CD8-positive, alpha-beta memory T cell (primary cell): ENCODE measurements around the gene SMURF1. TPM values are rescaled to one million over a fixed set of nuclear protein-coding genes. Genes with fewer than 3 reads are reported as not detected.

Experiments used
- CTCF ChIA-PET: fragments of 350-600 bp; sonication (Branson Sonifier 250); formaldehyde crosslinking; loops from one replicate; lab custom pipeline; 2021; ENCODE audit warnings: antibody characterized with exemption; lab: Charles Lee
- POLR2A ChIA-PET: fragments of 350-600 bp; sonication (Branson Sonifier 250); formaldehyde crosslinking; loops from one replicate; lab custom pipeline; 2021; ENCODE audit warnings: antibody characterized with exemption; lab: Charles Lee
- DNase-seq, 5 donors: peaks; one replicate each; pipeline versions ENCODE4 v3.0.0 to v3.0.0-alpha.2; 2020 to 2022; ENCODE audit warnings: mixed read lengths in 1 of 5
- H3K27ac ChIP-seq: one replicate; pipeline ENCODE4 v1.7.0; 2013; ENCODE audit warnings: low read depth, mild to moderate bottlenecking, low read length, moderate library complexity
- H3K27me3 ChIP-seq: 2 replicates; pipeline ENCODE4 v1.7.0; 2013; ENCODE audit warnings: low read length, mild to moderate bottlenecking; ENCODE audit not compliant: insufficient read depth, poor library complexity, severe bottlenecking
- H3K36me3 ChIP-seq: 2 replicates; pipeline ENCODE4 v1.7.0; 2013; ENCODE audit warnings: mild to moderate bottlenecking, low read length, moderate library complexity; ENCODE audit not compliant: insufficient read depth
- H3K4me1 ChIP-seq: 2 replicates; pipeline ENCODE4 v1.7.0; 2013; ENCODE audit warnings: mild to moderate bottlenecking, low read length, moderate library complexity; ENCODE audit not compliant: insufficient read depth
- H3K4me3 ChIP-seq: 2 replicates; pipeline ENCODE4 v1.7.0; 2013; ENCODE audit warnings: mild to moderate bottlenecking, low read length
- H3K9me3 ChIP-seq: 2 replicates; pipeline ENCODE4 v1.7.0; 2013; ENCODE audit warnings: mild to moderate bottlenecking, low read length
- H3K27ac Mint-ChIP-seq, 8 donors: one replicate each; pipeline ENCODE4 v1.8.0; 2020 to 2021; ENCODE audit warnings: mixed read lengths in 8 of 8, mild to moderate bottlenecking in 6 of 8, inconsistent platforms in 3 of 8, moderate library complexity in 3 of 8
- H3K27me3 Mint-ChIP-seq, 2 donors: one replicate each; pipeline ENCODE4 v1.8.0; 2020 to 2021; ENCODE audit warnings: mixed read lengths in 2 of 2, mild to moderate bottlenecking in 1 of 2, moderate library complexity in 1 of 2
- H3K36me3 Mint-ChIP-seq, 3 donors: one replicate each; pipeline ENCODE4 v1.8.0; 2020 to 2021; ENCODE audit warnings: mixed read lengths in 3 of 3, inconsistent platforms in 1 of 3, mild to moderate bottlenecking in 1 of 3
- H3K4me1 Mint-ChIP-seq, 3 donors: one replicate each; pipeline ENCODE4 v1.8.0; 2020 to 2021; ENCODE audit warnings: mixed read lengths in 3 of 3, inconsistent platforms in 1 of 3, mild to moderate bottlenecking in 1 of 3
- H3K4me3 Mint-ChIP-seq, 7 donors: one replicate each; pipeline ENCODE4 v1.8.0; 2020 to 2021; ENCODE audit warnings: mixed read lengths in 7 of 7, mild to moderate bottlenecking in 6 of 7, moderate library complexity in 4 of 7, inconsistent platforms in 2 of 7
- H3K9me3 Mint-ChIP-seq, 5 donors: one replicate each; pipeline ENCODE4 v1.8.0; 2020 to 2022; ENCODE audit warnings: mixed read lengths in 5 of 5, mild to moderate bottlenecking in 3 of 5, moderate library complexity in 2 of 5, inconsistent platforms in 1 of 5
- polyA plus RNA-seq: library from polyadenylated mRNA; unstranded; fragments of 300-500 nt; fragmentation: Illumina TruSeq; gene quantifications from one replicate; pipeline ENCODE4 v1.2.3, GENCODE V29; 2021
- total RNA-seq, 2 experiments: library from RNA; stranded (reverse); gene quantifications; one replicate each; pipeline ENCODE4 v1.2.3, GENCODE V29; 2021

SMURF1 gene
- total and polyA plus RNA-seq, 3 experiments from 2014 or later, result 2.2 to 14.9 (median 14.8) TPM

DNA sequence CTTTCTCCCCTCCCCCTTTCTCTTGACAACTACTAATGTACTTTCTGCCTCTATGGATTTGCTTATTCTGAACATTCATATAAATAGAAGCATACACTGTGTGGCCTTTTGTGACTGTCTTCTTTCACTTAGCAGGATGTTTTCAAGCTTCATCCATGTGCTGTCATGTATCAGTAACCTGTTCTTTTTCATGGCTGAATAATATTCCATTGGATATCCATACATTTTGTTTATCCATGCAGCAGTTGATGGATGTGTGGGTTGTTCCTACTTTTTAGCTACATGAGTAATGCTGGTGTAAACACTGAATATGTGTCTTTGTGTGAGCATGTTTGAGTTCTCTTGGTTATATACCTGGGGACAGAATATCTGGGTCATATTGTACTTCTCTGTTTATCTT, 158.0 kb downstream of the SMURF1 start:
- Mint-ChIP-seq H3K9me3 (peaks cover 0 to 9% (median 2%) of the 10 kb centered on the region in 5 donors), H3K27me3 (no peaks in the 10 kb centered on the region), H3K36me3 (peaks cover 44 to 96% (median 53%) of the 10 kb centered on the region in 3 donors), H3K4me1 (peaks cover 24 to 37% (median 31%) of the 10 kb centered on the region in 3 donors), H3K27ac (no peak overlapping the region), H3K4me3 (no peak overlapping the region)
- H3K4me3 ChIP-seq, result no peak overlapping the region
- H3K4me1 ChIP-seq, result peaks cover 8% of the 10 kb centered on the region
- CTCF ChIA-PET, result interaction anchor here (1.1 kb wide), 1 partner anchor 107 kb away, joined by 3 read pairs; the partner anchor contains the start of gene TRRAP
- no peak overlapping the region for H3K27ac ChIP-seq
- H3K9me3 ChIP-seq, result no peaks in the 10 kb centered on the region
- no peaks in the 10 kb centered on the region for H3K27me3 ChIP-seq
- POLR2A ChIA-PET, result no interaction called here
- DNase-seq, result no peak
- peaks cover 77% of the 10 kb centered on the region for H3K36me3 ChIP-seq

DNA sequence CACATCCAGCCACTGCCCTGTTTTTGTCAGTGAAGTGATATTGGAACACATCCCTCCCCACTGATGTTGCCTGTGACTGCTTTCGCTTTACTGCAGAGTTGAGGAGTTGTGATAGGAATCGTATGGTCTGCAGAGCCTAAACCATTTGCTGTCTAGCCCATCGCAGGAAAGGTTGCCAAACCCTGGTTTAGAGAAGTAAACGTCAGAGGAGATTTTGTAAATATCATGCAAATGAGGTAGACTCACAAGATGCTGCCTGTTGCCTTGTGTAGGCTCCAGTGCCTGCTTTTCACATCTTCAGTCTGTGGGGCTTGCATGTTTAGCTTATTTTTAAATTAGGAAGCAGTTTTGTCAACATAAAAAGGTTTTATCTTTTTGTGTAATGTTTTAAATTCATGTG, 158.5 kb downstream of the SMURF1 start:
- Histone ChIP-seq H3K36me3 (peaks cover 75% of the 10 kb centered on the region), H3K9me3 (no peaks in the 10 kb centered on the region), H3K4me1 (peaks cover 8% of the 10 kb centered on the region), H3K4me3 (no peak overlapping the region), H3K27ac (no peak overlapping the region), H3K27me3 (no peaks in the 10 kb centered on the region)
- DNase-seq, result no peak
- peaks cover 0 to 9% (median 2%) of the 10 kb centered on the region in 5 donors for H3K9me3 Mint-ChIP-seq
- no peak overlapping the region for H3K27ac Mint-ChIP-seq
- H3K4me3 Mint-ChIP-seq, result no peak overlapping the region
- H3K4me1 Mint-ChIP-seq, result peaks cover 24 to 37% (median 30%) of the 10 kb centered on the region in 3 donors
- H3K27me3 Mint-ChIP-seq, result no peaks in the 10 kb centered on the region
- peaks cover 44 to 97% (median 56%) of the 10 kb centered on the region in 3 donors for H3K36me3 Mint-ChIP-seq
- ChIA-PET POLR2A (no interaction called here), CTCF (interaction anchor here (1.1 kb wide), 1 partner anchor 107 kb away, joined by 3 read pairs; the partner anchor contains the start of gene TRRAP)

DNA sequence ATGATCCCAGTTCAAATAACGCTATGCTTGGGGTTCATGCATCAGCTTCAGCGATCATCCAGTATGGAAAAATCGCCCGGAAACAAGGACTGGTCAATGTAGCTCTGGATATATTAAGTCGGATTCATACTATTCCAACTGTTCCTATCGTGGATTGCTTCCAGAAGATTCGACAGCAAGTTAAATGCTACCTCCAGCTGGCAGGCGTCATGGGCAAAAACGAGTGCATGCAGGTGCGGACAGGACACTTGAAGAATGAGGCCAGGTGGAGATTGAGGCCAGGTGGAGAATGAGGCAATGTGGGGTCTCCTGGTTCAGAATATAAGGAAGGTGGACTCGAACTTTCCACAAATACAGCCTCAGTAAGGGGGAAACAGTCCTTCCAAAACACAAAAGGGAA, 159.8 kb downstream of the SMURF1 start:
- POLR2A ChIA-PET, result no interaction called here
- CTCF ChIA-PET, result interaction anchor here (1.4 kb wide), 1 partner anchor 14 kb away, joined by 3 read pairs; no protein-coding TSS in a partner anchor

GRCh38 chr7:98982686-98983085, 161.2 kb downstream of the SMURF1 start:
- Histone ChIP-seq H3K27me3 (no peaks in the 10 kb centered on the region), H3K36me3 (peaks cover 79% of the 10 kb centered on the region), H3K4me3 (no peak overlapping the region), H3K27ac (no peak overlapping the region), H3K9me3 (no peaks in the 10 kb centered on the region), H3K4me1 (no peaks in the 10 kb centered on the region)
- POLR2A ChIA-PET, result no interaction called here
- Mint-ChIP-seq H3K27ac (peak overlapping the region in 2 of 8 donors; percentile 17 to 24), H3K9me3 (peaks cover 0 to 9% (median 2%) of the 10 kb centered on the region in 5 donors), H3K27me3 (no peaks in the 10 kb centered on the region), H3K4me1 (peaks cover 5 to 16% (median 7%) of the 10 kb centered on the region in 3 donors), H3K4me3 (no peak overlapping the region), H3K36me3 (peaks cover 44 to 98% (median 53%) of the 10 kb centered on the region in 3 donors)
- no peak for DNase-seq
- CTCF ChIA-PET, result no interaction called here

More for the DNA sequence above, 159.8 kb downstream of the SMURF1 start:
- H3K36me3 Mint-ChIP-seq, result peaks cover 44 to 98% (median 56%) of the 10 kb centered on the region in 3 donors
- Histone ChIP-seq H3K4me3 (no peak overlapping the region), H3K27me3 (no peaks in the 10 kb centered on the region), H3K9me3 (no peaks in the 10 kb centered on the region), H3K36me3 (peaks cover 79% of the 10 kb centered on the region), H3K4me1 (peaks cover 5% of the 10 kb centered on the region), H3K27ac (no peak overlapping the region)
- peaks cover 18 to 30% (median 21%) of the 10 kb centered on the region in 3 donors for H3K4me1 Mint-ChIP-seq
- H3K27me3 Mint-ChIP-seq, result no peaks in the 10 kb centered on the region
- no peak overlapping the region for H3K27ac Mint-ChIP-seq
- no peak overlapping the region for H3K4me3 Mint-ChIP-seq
- peaks cover 0 to 9% (median 2%) of the 10 kb centered on the region in 5 donors for H3K9me3 Mint-ChIP-seq
- no peak for DNase-seq

DNA sequence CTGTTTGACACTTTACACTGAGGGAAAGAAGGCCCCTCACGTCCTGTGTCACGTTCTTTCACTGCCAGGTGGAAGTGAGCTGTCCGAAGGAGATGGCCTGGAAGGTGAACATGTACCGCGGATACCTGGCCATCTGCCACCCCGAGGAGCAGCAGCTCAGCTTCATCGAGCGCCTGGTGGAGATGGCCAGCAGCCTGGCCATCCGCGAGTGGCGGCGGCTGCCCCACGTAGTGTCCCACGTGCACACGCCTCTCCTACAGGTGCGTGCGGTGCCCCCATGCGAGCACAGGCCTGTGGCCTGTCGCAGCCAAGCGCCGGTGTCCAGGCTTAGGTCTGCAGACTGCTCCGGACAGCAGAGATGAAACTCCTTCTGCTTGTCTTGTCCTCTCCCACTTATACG, 162.2 kb downstream of the SMURF1 start:
- Mint-ChIP-seq H3K27me3 (no peaks in the 10 kb centered on the region), H3K27ac (no peak overlapping the region), H3K4me1 (peaks cover 0 to 9% (median 0%) of the 10 kb centered on the region in 3 donors), H3K36me3 (peaks cover 36 to 97% (median 52%) of the 10 kb centered on the region in 3 donors), H3K9me3 (peaks cover 0 to 9% (median 2%) of the 10 kb centered on the region in 5 donors), H3K4me3 (no peak overlapping the region)
- Histone ChIP-seq H3K27ac (no peak overlapping the region), H3K4me3 (no peak overlapping the region), H3K9me3 (no peaks in the 10 kb centered on the region), H3K4me1 (no peaks in the 10 kb centered on the region), H3K27me3 (no peaks in the 10 kb centered on the region), H3K36me3 (peaks cover 87% of the 10 kb centered on the region)
- ChIA-PET POLR2A (no interaction called here), CTCF (no interaction called here)
- DNase-seq, result no peak

DNA sequence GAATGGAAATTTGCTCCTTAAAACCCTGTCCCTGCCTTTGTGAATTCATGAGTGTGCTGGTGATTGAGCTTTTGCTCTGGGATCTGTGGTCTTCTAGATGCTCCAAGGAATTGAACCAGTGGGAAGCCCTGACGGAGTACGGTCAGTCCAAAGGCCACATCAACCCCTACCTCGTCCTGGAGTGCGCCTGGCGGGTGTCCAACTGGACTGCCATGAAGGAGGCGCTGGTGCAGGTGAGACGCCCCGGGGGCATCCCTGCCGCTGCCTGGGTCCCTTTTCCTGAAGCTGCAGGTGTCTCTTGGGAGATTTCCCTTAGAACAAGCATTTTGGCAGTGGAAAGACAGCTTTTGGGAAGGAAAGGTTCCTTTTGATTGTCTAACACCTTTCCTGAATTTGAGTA, 165.2 kb downstream of the SMURF1 start:
- DNase-seq, result no peak
- Histone ChIP-seq H3K4me1 (no peaks in the 10 kb centered on the region), H3K36me3 (peaks cover 85% of the 10 kb centered on the region), H3K4me3 (no peak overlapping the region), H3K9me3 (no peaks in the 10 kb centered on the region), H3K27me3 (no peaks in the 10 kb centered on the region), H3K27ac (no peak overlapping the region)
- H3K27me3 Mint-ChIP-seq, result no peaks in the 10 kb centered on the region
- no peak overlapping the region for H3K4me3 Mint-ChIP-seq
- H3K36me3 Mint-ChIP-seq, result peaks cover 10 to 97% (median 46%) of the 10 kb centered on the region in 3 donors
- no peak overlapping the region for H3K27ac Mint-ChIP-seq
- no peaks in the 10 kb centered on the region for H3K9me3 Mint-ChIP-seq
- ChIA-PET POLR2A (no interaction called here), CTCF (no interaction called here)
- H3K4me1 Mint-ChIP-seq, result peaks cover 0 to 3% (median 0%) of the 10 kb centered on the region in 3 donors

Other genes starting within 250 kb of the SMURF1 start
- gene KPNA7, start 64.0 kb upstream of the SMURF1 start, total RNA-seq, result not detected
- not detected for gene KPNA7, start 64.0 kb upstream of the SMURF1 start, polyA plus RNA-seq
- not detected for gene MYH16, start 128.7 kb upstream of the SMURF1 start, total RNA-seq
- not detected for gene MYH16, start 128.7 kb upstream of the SMURF1 start, polyA plus RNA-seq
- 10 to 100 TPM; 86.5 to 86.6 TPM for gene ARPC1A, start 181.8 kb upstream of the SMURF1 start, total RNA-seq
- 74.7 TPM for gene ARPC1A, start 181.8 kb upstream of the SMURF1 start, polyA plus RNA-seq
- 100 to 1,000 TPM; 238 to 258 TPM for gene ARPC1B, start 230.6 kb upstream of the SMURF1 start, total RNA-seq
- gene ARPC1B, start 230.6 kb upstream of the SMURF1 start, polyA plus RNA-seq, result 821 TPM